ENCODE data around the gene ABLIM2.

The ABLIM2 gene

GRCh38 chr4:8040607-8041006, 118.0 kb downstream of the ABLIM2 start:
- no peak for DNase-seq

DNA sequence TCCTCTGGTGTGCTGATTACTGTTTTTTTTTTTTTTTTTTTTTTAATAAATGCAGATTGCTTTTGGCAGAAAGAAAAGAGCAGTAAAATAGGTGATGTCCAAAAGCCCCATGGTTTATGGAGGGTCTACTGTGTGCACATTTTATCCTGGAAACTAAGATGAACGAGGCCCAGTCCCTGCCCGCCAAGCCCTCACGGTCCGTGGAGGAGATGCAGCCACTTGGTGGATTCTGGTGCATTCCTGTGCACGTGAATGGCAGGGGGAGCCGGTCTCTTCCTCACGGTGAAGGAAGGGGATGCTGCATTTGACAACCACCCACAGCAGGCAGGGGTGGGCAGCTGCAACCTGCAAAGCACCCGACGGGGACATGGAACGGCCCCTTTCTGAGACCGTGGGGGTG, 118.8 kb downstream of the ABLIM2 start:
- no peak for DNase-seq

DNA sequence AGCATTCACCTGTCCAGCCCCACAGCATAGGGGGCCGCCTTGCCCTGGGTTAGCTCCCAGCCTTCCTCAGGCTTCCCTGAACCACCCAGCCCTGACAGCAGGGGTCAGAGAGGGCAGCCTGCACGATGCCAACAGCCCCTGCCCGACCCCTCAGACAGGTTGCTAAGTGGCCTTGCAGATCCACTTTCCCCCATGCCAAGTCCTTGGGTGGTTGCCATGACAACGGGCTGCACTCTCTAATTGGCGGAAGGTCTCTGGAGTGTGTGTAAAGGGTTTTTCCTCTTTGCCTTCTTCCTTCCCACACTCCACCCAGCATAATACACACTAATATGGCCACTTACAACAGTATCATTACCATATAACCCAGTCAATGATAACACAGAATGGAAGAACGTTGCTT, 119.3 kb downstream of the ABLIM2 start:
- DNase-seq = no peak

DNA sequence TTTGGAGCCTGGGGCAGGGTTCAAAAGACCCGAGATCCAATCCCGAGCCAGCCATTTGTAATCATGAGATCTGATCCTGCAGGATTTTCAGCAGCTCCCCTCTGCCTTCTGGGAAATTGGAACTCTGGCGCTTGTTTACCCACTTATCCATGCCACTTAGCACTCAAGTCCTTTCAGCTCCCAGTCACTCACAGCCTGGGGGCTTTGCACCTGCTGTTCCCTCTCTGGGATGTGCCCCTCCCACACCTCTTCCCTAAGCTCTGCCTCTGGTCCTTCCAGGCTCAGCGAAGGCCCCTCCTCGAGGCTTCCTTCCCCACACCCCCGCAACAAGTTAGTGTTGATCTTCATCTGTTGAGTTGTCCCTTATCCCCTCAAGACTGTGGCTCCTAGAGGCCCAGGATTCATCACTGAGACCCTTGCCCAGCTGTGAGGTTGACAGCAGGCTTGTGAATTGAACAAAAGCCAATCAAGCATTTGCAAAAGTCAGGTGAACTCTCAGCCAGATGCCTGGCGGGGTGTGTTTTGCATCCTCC, 119.8 kb downstream of the ABLIM2 start:
- peak; percentile 64 for DNase-seq

DNA sequence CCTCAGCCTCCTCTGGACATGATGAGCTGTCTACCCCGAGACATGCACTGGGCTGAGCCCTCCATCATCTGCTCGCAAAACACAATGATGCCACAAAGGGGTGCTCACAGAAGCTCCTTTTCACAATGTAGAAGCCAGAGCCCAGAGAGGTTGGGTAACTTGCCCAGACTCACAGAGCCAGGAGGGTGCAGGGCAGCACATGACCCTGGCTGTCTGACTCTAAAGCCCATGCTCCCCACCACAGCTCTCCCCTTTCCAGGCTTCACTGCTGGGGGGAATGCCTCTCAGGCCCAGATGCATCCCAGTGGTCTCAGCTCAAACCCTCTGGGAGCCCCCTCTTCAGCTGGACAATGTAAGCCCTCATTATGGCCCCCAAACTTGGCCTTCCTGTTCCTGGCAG, 120.5 kb downstream of the ABLIM2 start:
- DNase-seq = no peak

DNA sequence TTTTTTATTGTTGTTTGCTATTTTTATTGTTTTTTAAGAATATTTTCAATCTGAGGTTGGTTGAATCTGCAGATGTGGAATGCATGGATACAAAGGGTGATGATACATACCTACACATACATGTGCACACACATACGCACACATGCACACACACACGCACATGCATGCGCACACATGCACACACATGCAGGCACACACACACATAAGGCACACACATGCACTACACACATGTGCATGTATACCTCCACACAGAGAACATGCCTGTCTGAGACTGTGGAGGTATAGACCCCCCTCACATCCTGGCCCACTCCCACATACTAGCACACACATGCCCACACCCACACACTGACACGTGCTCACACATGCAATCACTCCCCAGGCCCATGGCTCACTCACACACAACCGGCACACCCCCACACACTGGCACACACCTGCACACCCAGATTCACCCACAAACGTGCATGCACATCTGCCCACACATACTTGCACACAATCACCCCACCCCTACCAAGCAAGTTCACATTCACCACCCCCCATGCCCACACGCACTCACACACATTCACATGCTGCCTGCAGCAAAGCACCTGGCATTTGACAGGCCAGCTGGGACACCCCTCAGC, 121.4 kb downstream of the ABLIM2 start:
- no peak for DNase-seq

- DNase-seq = no peak
Observed at GRCh38 chr4:8035371-8035780, 123.2 kb downstream of the ABLIM2 start.

- no peak for DNase-seq
Observed at GRCh38 chr4:8033829-8034528, 124.6 kb downstream of the ABLIM2 start.

DNA sequence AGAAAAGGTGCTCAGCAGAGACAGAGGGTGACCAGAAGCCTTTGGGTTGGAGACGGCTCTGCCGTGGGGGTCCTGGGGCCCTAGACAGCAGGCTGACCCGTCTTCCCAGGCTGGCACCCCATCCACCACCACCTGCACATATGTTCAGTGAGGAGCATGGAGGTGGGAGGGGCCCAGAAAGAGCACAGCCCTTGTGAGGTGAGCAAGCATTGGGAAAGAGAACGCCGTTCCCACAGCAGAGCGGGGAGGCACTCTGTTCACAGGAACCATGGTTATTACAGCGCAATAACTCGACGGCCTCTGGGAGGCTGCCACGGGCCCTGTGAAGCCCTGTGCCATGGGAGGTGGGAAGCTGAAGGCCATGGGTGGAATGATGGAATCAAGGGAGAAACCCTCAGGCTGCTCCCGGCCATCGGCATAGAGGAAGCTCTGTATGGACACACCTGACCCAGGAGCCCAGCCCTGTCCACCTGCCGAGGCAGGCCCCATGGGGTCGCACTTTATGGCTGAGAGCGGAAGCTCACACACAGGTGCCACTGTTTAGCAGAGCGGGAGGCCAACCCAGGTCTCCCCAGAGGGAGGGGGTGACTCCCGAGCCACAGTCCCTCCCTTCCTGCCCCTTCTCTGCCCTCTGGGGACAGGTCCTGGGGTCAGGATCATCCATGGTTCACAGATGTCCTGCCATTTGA, 125.4 kb downstream of the ABLIM2 start:
- no peak for DNase-seq

GRCh38 chr4:8032381-8032780, 126.2 kb downstream of the ABLIM2 start:
- no peak for DNase-seq

DNA sequence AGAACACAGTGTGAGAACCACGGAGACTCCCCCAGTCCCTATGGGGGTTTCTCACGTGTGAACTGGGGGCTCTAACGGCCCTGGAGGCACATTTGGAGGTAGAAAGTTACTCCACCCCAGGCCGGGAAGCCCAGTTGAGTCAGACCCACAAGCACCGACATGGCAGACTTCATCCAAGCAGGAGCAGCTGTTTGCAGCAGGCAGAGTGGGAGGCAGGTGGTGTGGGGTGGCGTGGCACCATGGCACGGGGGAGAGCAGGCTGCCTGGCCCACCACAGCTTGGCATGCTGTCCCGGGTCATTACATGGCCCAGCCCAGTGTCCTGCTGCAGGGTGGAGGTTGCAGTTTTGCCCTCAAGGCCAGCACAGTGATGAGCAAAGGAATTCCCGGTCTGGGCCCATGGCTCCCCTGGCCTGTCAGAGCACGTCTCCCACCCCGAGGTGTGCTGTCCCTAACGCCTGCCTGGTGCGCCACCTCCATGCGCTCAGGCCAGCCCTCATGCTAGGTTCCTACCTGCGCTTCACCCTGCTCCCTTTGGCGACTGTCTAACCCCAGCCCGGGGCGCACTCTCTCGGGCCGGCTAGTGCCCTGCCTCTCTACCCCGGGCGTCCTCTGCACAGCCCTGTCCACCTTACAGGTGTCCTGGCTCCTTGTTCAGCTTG, 128.4 kb downstream of the ABLIM2 start:
- DNase-seq = no peak

- no peak for DNase-seq
Observed at GRCh38 chr4:8029689-8030088, 128.9 kb downstream of the ABLIM2 start.

- DNase-seq = no peak
Observed at GRCh38 chr4:8028884-8029568, 129.6 kb downstream of the ABLIM2 start.

DNA sequence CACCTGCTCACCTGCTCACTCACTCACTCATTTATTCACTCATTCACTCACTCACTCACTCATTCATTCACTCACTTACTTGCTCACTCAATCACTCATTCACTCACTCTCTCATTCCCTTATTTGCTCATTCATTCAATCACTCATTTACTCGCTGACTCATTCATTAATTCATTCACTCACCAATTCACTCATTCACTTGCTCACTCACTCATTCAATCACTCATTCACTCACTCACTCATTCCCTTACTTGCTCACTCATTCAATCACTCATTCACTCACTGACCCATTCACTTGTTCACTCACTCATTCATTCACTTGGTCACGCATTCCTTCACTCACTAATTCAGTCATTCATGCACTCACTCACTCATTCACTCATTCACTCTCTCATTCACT, 130.2 kb downstream of the ABLIM2 start:
- DNase-seq = no peak

DNA sequence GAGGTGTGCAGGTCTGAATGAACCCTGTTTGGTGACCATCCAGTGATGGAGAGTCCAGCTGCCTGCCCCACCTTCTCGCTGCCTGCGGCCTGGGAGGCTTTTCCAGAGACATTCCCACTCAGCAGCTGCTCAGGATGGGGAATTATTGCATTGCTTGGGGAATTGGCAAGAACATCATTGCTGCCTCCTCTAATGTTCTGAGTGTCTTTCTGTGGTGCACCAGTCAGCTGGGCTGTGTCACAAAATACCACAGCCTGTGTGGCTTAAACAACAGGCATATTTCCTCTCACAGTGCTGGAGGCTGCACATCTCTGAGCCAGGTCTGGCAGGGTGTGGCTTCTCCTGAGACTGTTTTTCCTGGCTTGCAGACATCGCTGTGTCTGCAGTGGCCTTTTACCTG, 132.2 kb downstream of the ABLIM2 start:
- DNase-seq = no peak

DNA sequence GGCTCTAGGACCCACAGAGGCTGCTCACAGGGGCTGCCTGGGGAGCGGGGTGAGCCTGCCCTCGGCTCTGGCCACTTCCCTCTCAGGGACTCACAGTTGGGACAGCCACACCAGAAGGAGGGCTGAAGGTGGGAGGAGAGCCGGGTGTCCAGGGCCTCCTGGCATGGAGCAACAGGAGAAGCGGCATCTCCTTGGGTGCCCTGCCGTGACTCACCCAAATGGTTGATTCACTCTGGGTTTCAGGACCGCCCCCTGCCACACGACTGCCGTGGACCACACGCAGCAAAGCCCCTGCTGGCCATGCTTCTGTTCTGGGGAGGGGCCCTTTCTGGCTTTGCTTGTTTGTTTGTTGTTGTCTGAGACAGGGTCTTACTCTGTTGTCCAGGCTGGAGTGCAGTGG, 132.9 kb downstream of the ABLIM2 start:
- no peak for DNase-seq

- DNase-seq = no peak
Observed at GRCh38 chr4:8024073-8024786, 134.4 kb downstream of the ABLIM2 start.

DNA sequence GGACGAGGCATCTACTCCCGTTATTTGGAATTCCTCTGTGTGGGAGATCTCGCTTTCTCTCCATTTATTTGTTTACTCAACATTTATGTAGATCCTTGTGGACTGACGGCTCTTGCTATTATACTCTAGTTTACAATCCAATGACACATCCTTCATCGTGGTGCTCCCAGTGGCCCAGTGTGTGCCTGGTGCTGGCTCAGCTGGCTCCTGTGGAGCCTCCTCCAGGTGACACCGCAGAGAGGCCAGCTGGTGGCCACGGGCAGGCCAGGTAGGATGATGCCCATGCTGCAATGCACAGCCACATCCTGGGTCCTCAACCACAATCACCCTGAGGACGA, 134.9 kb downstream of the ABLIM2 start:
- DNase-seq = no peak

- no peak for DNase-seq
Observed at GRCh38 chr4:8022767-8023695, 135.6 kb downstream of the ABLIM2 start.

- DNase-seq = no peak
Observed at GRCh38 chr4:8021796-8022195, 136.8 kb downstream of the ABLIM2 start.

Measured in NCI-H526 treated with DMSO at 0.1 percent for 48 hours (cell line).